Fibroblast of the aortic adventitia (primary cell): ENCODE results near the gene SBK1. TPM values are rescaled to one million over a fixed set of nuclear protein-coding genes. Genes with fewer than 3 reads are reported as not detected.

ENCODE experiments used
- DNase-seq: peaks from one replicate; pipeline ENCODE4 v3.0.0-alpha.2; 2010; ENCODE audit warnings: low read depth
- H3K4me3 ChIP-seq: 2 replicates; pipeline ENCODE4 v1.5.1; 2011; ENCODE audit warnings: low read depth, mild to moderate bottlenecking, control low read depth, low read length, moderate library complexity
- CTCF ChIP-seq: IDR thresholded peaks from 2 replicates; pipeline ENCODE4 v1.5.1; 2011; ENCODE audit warnings: mild to moderate bottlenecking, low read length, control low read depth, inconsistent platforms; ENCODE audit not compliant: insufficient read depth
- total RNA-seq: library from RNA; depleted of rRNA; stranded (reverse); fragments of >200 nt; gene quantifications from 2 replicates; pipeline ENCODE4 v1.2.3, GENCODE V29; 2012; ENCODE audit warnings: low replicate concordance

SBK1 gene
- total RNA-seq, 1 donor, result under 0.01 TPM

DNA sequence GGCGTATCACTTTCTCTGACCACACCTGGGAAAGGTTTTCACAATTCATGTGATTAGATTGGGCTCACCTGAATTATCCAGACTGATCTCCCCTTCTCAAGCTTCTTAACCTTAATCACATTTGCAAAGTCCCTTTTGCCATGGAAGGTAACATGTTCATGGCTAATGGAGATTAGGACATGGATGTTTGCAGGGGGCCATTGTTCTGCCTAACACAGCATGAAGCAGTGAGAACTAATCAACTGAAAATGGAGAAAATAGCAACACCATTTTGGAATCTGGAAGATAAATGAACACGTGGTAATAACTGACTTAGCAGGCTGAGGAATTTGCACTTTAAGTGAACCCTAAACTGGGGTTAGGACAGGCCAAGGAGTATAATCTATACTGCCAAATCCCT is 25.0 kb upstream of the SBK1 start:
- H3K4me3 ChIP-seq, result no peak overlapping the region
- no peak for DNase-seq
- TF ChIP-seq CTCF, result no peak

DNA sequence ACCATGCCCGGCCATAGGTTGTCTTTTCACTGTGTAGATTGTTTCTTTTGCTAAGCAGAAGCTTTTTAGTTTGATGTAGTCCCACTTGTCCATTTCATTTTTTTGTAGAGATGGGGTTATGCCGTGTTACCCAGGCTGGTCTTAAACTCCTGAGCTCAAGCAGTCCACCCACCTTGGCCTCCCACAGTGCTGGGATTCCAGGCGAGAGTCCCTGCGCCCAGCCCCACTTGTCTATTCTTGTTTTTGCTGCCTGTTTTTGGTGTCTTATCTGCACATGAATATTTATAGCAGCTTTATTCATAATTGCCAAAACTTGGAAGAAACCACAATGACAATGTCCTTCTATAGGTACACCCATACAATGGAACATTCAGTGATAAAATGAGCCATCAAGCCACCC is 18.8 kb upstream of the SBK1 start:
- DNase-seq, result no peak
- TF ChIP-seq CTCF, result no peak
- H3K4me3 ChIP-seq, result no peak overlapping the region

GRCh38 chr16:28274676-28275075 is 17.6 kb upstream of the SBK1 start:
- DNase-seq, result no peak
- H3K4me3 ChIP-seq, result no peak overlapping the region
- TF ChIP-seq CTCF, result no peak

DNA sequence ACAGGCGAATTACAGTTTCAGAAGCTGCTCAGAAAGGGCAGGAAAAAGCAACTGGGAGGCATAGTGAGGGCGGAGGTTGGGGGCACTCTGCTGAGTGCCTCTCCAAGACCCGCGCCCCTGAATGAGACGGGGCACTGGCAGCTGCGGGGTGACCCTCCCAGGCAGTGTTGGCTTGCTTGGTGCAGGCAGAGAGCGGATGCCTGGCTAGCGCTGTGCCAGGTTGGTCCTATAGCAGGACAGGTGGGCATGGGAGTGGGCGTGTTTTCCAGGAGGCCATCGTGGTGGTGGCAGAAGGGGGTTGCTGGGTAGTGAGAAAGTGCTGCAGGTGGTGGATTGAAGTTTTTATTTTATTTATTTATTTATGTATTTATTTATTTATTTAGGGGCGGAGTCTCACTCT is 16.0 kb upstream of the SBK1 start:
- H3K4me3 ChIP-seq, result no peak overlapping the region
- no peak for DNase-seq
- TF ChIP-seq CTCF, result no peak

DNA sequence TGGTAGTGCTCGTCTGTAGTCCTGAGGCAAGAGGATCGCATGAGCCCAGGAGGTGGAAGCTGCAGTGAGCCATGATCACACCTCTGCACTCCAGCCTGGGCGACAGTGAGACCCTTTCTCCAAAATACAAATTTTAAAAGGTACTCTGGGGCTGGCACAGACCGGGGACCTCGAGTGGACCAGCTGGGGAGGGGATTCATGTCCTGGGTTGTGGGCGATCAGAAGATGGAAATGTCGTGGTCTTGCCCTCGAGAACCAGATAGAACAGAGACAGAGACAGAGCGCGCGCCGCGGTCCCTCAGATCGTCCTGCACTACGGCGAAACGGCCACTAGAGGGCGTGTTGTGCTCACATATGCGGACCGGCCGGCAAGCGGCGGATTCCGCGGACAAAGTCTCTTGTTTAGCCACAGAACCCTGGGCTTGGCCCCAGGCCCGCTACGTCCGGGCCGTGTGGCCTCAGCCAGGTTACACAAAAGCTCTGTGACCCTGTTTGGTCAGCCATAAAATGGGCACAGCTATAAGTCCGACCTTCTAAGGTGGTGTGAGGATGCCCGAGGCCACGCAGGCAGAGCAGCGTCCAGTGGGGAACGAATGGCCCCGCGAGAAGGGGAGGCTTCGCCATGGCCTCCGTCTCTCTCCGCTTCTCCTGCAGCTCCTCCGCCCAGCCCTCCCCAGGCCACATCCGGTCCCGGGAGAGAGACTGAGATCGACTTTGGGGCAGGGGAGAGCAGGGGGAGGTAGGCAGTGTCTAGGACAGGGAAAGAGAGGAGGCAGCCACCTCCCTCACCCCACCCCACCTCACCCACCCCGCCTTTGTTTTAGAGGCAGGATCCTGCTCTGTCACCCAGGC is 14.6 kb upstream of the SBK1 start:
- peak; percentile 93 for TF ChIP-seq CTCF
- H3K4me3 ChIP-seq, result peak overlapping the region; percentile 63
- DNase-seq, result peak; percentile 76

- no peak for DNase-seq
- no peak for TF ChIP-seq CTCF
- H3K4me3 ChIP-seq, result no peak overlapping the region
Measured at GRCh38 chr16:28279006-28279405, 13.3 kb upstream of the SBK1 start.
